IMR-90 (cell line): Measurements from ENCODE around the gene HTR1D.

Experiments used
- BHLHE40 ChIP-seq: fragments of 150-350 bp; IDR thresholded peaks from 2 replicates; pipeline ENCODE4 v1.6.1; 2016; ENCODE audit warnings: mild to moderate bottlenecking, low read depth, low read length
- CEBPB ChIP-seq: IDR thresholded peaks from 2 replicates; pipeline ENCODE4 v1.6.1; 2012; ENCODE audit warnings: low read depth, low read length, improper control_type of control experiment
- CHD1 ChIP-seq: IDR thresholded peaks from 2 replicates; pipeline ENCODE4 v1.6.1; 2012; ENCODE audit warnings: low read depth, low read length, improper control_type of control experiment
- CTCF ChIP-seq: conservative IDR thresholded peaks from 2 replicates; pipeline ENCODE4 v1.5.1; 2012; ENCODE audit warnings: mild to moderate bottlenecking, low read depth, low read length, improper control_type of control experiment
- FOS ChIP-seq: fragments of 150-350 bp; IDR thresholded peaks from 2 replicates; pipeline ENCODE4 v1.6.1; 2016; ENCODE audit warnings: low read depth, low read length
- MAFK ChIP-seq: IDR thresholded peaks from 2 replicates; pipeline ENCODE4 v1.6.1; 2012; ENCODE audit warnings: low read depth, low read length, improper control_type of control experiment
- MAZ ChIP-seq: IDR thresholded peaks from 2 replicates; pipeline ENCODE4 v1.6.1; 2012; ENCODE audit warnings: low read depth, mild to moderate bottlenecking, low read length, improper control_type of control experiment, moderate library complexity, borderline replicate concordance
- MXI1 ChIP-seq: IDR thresholded peaks from 2 replicates; pipeline ENCODE4 v1.6.1; 2012; ENCODE audit warnings: low read depth, mild to moderate bottlenecking, low read length, moderate library complexity, borderline replicate concordance
- NFE2L2 ChIP-seq: fragments of 150-350 bp; IDR thresholded peaks from 2 replicates; pipeline ENCODE4 v1.6.1; 2016; ENCODE audit warnings: low read depth, mild to moderate bottlenecking, low read length
- POLR2A ChIP-seq: IDR thresholded peaks from 2 replicates; pipeline ENCODE4 v1.6.1; 2012; ENCODE audit warnings: mild to moderate bottlenecking, low read depth, low read length
- RAD21 ChIP-seq: IDR thresholded peaks from 2 replicates; pipeline ENCODE4 v1.6.1; 2012; ENCODE audit warnings: low read length, improper control_type of control experiment
- RFX5 ChIP-seq: IDR thresholded peaks from 2 replicates; pipeline ENCODE4 v1.8.0; 2012; ENCODE audit warnings: low read depth, mild to moderate bottlenecking, low read length, moderate library complexity
- SMC3 ChIP-seq: fragments of 150-350 bp; IDR thresholded peaks from 2 replicates; pipeline ENCODE4 v1.6.1; 2016; ENCODE audit warnings: low read depth, mild to moderate bottlenecking, antibody characterized with exemption, low read length, moderate library complexity
- TF ChIP-seq, protein P1 (sequence below): fragments of 150-350 bp; IDR thresholded peaks from 2 replicates; pipeline ENCODE4 v1.6.1; 2017; ENCODE audit warnings: mild to moderate bottlenecking, antibody characterized with exemption, low read length, low read depth

- no peak for TF ChIP-seq CTCF
- no peak for TF ChIP-seq POLR2A
- no peak for TF ChIP-seq MXI1
- TF ChIP-seq, protein P1, sequence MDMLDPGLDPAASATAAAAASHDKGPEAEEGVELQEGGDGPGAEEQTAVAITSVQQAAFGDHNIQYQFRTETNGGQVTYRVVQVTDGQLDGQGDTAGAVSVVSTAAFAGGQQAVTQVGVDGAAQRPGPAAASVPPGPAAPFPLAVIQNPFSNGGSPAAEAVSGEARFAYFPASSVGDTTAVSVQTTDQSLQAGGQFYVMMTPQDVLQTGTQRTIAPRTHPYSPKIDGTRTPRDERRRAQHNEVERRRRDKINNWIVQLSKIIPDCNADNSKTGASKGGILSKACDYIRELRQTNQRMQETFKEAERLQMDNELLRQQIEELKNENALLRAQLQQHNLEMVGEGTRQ, result no peak
- no peak for TF ChIP-seq MAZ
- TF ChIP-seq RAD21, result no peak
- TF ChIP-seq RFX5, result no peak
- peak; percentile 92 for TF ChIP-seq CEBPB
- TF ChIP-seq CHD1, result no peak
- no peak for TF ChIP-seq NFE2L2
- TF ChIP-seq SMC3, result no peak
- 0 out of 2 replicates have a peak, but pooled peaks have one; percentile 26 for TF ChIP-seq MAFK
- no peak for TF ChIP-seq FOS
- no peak for TF ChIP-seq BHLHE40
Measured at GRCh38 chr1:23163395-23163794, 53.9 kb downstream of the HTR1D start.
